GM18868 (cell line): ENCODE data around the gene PRKCQ.
A peak's percentile ranks its signal among the peaks of the same experiment; 100 is the strongest.

Experiments used
- ATAC-seq: cut with Tn5 transposase; IDR thresholded peaks from one replicate; pipeline ENCODE4 v1.9.1; 2021; ENCODE audit warnings: mild to moderate bottlenecking, moderate library complexity; ENCODE audit not compliant: unreplicated experiment

Gene PRKCQ

DNA sequence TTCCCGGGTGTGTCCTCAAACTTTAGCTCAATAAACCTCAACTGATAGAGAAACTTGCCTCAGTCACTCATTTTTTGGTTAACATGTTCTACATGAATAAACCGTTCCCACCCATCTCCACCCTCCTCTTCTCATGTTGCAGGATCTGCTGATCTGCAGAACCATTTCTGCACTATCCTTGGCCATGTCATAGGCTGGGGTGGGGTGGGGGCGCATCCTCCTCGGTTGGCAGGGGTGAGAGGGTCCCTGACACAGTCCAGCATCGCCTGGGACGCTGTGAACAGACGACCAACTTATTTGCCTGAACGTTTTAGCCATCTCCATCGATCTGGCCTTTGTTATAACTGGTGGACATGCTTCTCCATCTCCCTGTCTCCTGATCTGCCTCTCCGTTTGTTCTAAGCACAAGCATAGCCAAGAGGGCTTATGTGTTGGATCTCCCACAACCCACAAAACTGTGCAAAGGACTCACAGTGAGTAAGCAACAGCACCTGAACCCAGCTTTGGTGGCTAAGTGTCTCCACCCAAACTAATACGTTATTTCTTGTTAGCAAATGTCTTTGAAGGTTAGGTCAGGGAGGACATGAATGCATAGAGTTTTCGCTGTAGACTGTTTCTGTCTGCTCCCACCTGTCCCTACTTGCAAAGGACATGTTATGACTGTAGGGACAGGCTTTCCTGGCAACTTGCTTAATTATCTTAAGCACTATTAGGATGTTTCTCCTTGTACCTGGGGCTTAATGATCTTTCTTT, 51.7 kb downstream of the PRKCQ start:
- no peak for ATAC-seq

DNA sequence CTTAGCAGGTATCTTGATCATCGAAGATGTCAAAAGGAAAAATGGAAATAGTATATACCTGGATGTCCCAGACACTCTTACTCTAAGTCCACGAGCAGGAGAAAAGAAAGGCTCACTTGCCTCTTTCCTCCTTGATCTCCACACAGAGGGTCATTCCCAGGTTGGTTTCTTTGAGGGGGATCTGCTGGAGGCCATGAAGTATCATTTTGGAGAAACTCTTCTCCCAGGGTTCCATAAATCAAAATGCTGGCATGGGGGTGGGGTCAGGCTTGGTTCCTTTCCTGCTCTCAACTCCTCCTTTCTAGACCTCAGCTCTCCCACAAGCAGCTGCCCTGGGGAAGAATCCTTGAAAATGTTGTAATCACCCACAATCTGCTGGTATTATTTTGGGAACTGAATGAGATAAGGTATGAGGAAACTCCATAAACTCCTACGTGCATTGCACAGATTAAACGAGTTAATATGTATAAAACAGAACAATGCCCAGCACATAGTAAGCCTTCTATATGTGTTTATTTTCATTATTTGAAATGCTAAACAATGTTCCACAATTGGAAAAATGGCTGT, 54.4 kb downstream of the PRKCQ start:
- ATAC-seq = no peak

- ATAC-seq = no peak
Observed at GRCh38 chr10:6522230-6522629, 57.8 kb downstream of the PRKCQ start.

GRCh38 chr10:6520138-6520537, 59.9 kb downstream of the PRKCQ start:
- ATAC-seq = no peak

- no peak for ATAC-seq
Observed at GRCh38 chr10:6518791-6519429, 61.2 kb downstream of the PRKCQ start.

GRCh38 chr10:6516929-6517284, 63.2 kb downstream of the PRKCQ start:
- ATAC-seq = no peak

DNA sequence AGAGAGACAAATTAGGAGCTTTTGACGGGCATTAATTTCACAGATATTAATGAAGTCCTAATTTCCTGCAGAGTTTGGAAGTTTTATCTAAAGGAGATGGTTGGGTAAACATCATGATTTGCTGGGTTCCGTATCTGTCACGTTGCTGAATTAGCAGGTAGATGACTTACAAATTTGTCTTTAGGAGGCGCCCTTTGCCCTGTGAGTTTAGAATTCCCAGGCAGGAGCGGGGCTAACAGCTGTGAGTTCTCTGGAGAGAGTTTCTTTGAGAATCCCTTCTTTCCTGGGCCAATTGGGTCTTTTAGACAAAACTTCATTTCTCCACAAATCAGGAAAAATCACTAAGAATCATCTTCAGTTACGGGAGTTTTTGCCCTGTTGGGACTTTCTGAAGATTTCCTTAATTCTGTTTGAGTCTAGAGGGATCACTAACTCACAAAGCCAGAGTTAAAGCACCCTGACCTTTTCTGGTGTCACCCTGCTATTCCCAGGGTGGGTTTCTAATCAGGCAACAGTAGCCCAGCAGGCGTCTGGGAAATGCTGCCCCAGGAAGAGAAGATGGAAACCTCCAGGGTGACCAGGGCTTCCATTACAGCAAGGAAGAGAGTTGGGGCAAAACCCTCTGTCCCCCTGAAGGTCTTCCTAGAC, 63.7 kb downstream of the PRKCQ start:
- ATAC-seq = no peak

GRCh38 chr10:6514844-6515780, 65.0 kb downstream of the PRKCQ start:
- no peak for ATAC-seq

DNA sequence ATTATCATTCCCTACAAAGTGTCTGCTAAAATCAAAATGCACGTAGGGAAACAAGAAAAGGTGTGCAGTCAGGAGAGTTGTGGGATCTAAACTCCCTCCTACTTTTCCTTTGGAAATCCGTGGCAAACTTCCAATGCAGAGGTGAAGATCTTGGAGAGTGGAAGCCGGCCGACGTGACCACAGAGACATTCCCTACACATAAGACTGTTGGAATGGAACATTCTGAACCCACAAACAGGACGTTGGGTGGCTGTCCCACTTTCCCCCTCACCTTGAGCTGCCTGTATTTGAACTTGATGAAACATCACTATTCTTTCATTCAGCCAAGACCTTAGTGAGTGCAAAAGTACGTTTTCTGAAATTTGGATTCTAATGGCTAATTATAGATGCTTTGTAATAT, 65.9 kb downstream of the PRKCQ start:
- ATAC-seq = no peak

GRCh38 chr10:6513476-6513875, 66.6 kb downstream of the PRKCQ start:
- no peak for ATAC-seq

- no peak for ATAC-seq
Observed at GRCh38 chr10:6512182-6512581, 67.9 kb downstream of the PRKCQ start.

GRCh38 chr10:6511347-6511746, 68.7 kb downstream of the PRKCQ start:
- ATAC-seq = no peak

DNA sequence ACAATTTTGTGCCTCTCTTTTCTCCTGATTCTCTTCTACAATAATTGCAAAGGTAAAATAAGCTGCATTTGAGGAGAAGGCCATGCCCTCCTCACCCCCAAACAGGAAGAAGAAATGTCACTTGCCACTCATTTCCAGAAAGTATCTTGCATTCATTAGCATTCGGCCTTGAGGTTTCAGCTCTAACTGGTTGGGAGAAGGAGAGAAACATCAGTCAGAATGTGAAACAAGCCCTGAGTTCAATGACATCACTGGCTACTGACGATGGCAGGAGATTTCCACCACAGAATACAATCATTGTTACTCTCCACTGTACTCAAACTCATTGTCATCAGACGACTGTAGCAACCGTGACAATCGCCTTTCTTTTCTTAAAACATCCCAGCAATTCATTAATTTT, 72.8 kb downstream of the PRKCQ start:
- peak; percentile 85 for ATAC-seq

DNA sequence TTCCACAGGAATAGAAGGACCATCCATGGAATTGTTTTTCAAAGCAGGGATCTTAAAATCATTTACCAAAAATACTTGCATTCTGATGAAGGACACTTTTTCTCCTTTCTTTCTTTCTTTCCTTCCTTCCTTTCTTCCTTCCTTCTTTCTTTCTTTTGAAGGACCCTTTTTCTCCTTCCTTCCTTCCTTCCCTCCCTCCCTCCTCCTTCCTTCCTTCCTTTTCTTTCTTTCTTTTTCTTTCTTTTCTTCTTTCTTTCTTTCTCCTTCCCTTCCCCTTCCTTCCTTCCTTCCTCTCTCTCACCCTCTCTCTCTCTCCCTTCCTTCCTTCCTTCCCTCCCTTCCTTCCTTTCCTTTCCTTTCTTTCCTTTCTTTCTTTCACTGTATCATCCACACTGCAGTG, 74.8 kb downstream of the PRKCQ start:
- no peak for ATAC-seq

DNA sequence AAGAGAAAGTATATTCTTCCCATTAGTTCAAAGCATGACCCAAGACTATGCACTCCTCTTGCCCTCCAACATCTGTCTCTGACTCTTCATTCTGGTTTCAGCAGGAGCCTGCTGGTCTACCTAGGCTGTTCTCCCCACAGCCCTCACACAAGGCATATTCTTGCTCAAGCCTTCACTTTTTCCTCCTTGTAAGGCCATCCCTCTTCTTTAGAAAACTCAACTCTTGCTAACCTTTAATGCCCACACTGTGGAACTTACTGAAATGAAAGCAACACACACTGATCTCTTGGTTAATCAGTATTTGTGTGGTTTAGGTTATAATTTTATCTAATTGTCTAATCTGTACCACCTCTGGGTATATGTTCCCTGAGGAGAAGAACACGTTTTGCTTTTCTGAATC, 75.8 kb downstream of the PRKCQ start:
- ATAC-seq = no peak

DNA sequence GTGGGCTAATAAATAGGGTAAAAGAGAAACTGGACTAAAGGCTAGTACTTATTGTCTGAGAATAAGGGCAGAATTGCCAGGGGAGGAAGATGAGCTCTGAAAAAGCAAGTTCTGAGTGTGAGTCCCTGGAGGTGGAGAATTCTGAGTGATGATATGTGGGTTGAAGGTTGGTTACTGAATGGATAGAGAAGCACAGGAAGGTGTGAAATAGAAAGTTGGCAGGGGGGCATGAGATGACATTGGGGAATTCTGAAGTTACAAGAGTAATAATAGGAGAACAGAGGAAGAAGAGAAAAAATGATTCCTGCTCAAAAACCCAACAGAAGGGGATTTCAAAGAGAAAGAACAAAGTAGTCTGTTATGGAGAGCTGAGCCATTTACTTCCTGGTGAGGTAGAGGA, 76.9 kb downstream of the PRKCQ start:
- no peak for ATAC-seq

DNA sequence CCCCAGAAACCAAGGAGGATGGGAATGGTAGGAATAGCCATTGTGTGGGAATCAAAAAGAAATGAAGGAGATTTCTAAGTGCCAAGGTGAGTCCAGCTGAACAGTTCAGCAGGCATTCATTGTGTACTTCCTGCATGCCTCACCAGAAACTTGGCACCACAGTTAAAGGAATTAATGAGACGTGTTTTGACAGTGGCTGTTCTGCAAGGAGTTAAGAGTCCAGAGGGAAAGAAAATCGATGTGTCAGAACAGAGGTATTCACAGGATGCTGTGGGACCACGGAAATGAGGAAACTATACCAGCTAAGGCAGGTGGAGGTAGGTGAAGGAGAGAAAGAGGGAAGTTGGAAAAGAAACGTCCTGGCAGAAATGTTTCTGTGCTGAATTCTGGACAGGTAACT, 78.1 kb downstream of the PRKCQ start:
- no peak for ATAC-seq

- ATAC-seq = no peak
Observed at GRCh38 chr10:6499974-6500373, 80.1 kb downstream of the PRKCQ start.

DNA sequence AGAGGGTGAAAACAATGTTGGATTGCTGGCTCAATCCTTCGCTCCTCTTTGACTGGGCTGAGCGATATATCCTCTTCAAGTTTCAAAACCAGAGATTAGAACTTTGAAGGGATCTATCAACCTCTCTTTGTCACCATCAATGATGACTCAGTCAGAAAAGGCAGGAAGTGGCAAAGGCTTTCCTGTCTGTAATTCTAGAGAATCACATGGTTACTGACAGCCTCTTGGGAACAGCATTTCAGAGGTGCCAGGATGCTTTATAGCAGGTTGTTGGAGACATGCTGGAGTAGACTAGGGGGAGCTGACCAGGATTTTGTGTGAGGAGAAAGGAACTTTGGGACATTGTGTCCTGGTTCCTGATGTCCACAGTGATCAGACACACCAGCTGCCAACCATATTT, 81.3 kb downstream of the PRKCQ start:
- no peak for ATAC-seq

DNA sequence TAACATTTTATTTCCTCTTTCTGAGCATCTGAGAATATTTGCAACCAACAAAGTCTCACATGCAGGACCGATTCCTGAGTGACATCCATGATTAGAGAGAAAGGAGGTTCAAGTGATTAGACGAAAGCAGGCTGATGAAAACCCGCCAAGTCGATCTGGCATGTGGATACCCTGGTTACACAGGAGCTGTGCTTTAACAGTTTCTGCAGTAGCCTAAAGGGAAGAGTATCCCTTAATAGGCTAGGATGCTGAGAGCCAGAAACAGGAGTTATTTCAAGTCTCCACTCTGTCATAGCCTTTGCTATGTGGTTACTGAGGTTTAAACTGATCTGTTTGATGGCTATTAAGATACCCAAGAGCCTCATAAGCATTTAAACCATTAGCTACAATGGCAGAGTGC, 82.5 kb downstream of the PRKCQ start:
- ATAC-seq = no peak
